HT-29 (cell line): ENCODE measurements around the gene CCL17. TPM values are rescaled to one million over a fixed set of nuclear protein-coding genes. Genes with fewer than 3 reads are reported as not detected.
"Not testable (repeated sequence)": the region's sequence is repeated elsewhere in the genome, so short reads cannot be mapped to it uniquely, and the experiment has no call there.

Experiments used
- DNase-seq: peaks from one replicate; pipeline ENCODE4 v3.0.0-alpha.2; 2015; ENCODE audit warnings: low spot score
- total RNA-seq: library from RNA; depleted of rRNA; stranded (reverse); fragments of >200 nt; shearing (Covaris generic); gene quantifications from 2 replicates; pipeline ENCODE4 v1.2.3, GENCODE V29; 2014; rRNA removed

CCL17 gene
- total RNA-seq: not detected in 2 replicates

GRCh38 chr16:57403965-57404817 lies at the start of gene CCL17:
Gene CCL17, plus strand, starts transcription at chr16:57404767. Its CDS starts 9,166 bp downstream, at chr16:57413933.
- DNase-seq: no peak

DNA sequence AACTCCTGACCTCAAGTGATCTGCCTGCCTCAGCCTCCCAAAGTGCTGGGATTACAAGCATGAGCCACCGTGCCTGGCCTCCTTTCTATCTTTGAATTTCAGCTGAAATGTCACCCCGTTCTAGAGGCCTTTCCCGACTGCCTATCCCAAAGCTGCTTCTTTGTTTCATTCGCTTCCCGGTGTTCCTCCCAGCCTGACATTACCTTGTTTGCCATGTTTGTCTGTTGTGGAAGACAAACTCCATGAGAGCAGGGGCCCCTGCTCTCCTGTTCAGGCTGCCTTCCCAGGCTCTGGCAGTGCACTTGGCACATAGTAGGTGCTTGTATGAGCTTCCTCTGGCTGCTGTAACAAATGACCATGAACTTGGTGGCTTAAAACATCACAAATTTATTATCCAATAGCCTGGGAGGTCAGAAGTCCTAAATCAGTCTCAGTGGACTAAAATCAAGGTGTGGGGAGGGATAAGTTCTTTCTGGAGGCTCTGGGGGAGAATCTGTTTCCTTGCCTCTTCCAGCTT lies 48.6 kb upstream of the CCL17 start:
- DNase-seq: no peak

GRCh38 chr16:57356547-57356946 lies 48.0 kb upstream of the CCL17 start:
- DNase-seq: no peak

- DNase-seq: no peak
Observed at GRCh38 chr16:57357330-57358085, 47.1 kb upstream of the CCL17 start.

DNA sequence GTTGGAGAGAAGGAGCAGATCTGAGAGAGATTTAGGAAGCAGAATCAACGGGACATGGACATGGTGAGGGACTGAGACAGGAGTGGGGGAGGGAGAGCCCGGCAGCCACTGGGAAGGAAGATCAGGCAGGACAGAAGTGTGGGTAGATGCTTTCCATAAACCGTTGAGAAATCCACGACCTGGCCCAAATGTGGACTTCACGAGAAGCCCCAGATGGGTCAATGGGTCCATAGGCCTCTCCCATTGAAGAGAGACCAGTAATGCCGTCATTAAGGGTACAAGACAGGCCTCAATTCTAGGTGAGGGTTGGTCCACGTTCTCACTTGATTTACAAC lies 46.5 kb upstream of the CCL17 start:
- DNase-seq: no peak

DNA sequence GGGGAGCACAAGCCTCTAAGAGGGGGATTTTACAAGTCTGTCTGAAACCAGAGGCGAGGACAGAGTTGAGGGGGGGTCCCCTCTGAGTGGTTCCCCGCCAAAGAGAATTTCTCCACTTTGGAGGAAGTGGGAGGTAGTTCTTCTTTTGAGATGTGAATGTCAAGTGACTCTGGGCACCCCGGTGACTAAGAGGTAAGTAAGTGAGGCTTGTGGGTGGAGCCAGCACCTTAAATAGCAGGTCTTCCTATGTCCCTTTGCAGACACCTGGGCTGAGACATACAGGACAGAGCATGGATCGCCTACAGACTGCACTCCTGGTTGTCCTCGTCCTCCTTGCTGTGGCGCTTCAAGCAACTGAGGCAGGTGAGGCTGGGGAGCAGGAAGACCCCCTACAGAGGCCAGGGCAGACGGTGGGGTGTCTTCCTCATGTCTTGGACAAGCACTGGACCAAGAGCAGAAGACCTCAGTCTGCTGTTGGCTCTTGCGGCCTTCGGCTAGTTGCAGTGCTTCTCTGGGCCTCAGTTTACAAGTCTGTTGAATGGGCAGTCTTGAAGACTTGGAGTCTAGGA lies 46.0 kb upstream of the CCL17 start, which contains the start of gene CCL22:
TSS of gene CCL22 (plus strand) at position 257 of the 569 bp plus-strand sequence. CDS start at position 291, 34 bp downstream.
- no peak for DNase-seq

DNA sequence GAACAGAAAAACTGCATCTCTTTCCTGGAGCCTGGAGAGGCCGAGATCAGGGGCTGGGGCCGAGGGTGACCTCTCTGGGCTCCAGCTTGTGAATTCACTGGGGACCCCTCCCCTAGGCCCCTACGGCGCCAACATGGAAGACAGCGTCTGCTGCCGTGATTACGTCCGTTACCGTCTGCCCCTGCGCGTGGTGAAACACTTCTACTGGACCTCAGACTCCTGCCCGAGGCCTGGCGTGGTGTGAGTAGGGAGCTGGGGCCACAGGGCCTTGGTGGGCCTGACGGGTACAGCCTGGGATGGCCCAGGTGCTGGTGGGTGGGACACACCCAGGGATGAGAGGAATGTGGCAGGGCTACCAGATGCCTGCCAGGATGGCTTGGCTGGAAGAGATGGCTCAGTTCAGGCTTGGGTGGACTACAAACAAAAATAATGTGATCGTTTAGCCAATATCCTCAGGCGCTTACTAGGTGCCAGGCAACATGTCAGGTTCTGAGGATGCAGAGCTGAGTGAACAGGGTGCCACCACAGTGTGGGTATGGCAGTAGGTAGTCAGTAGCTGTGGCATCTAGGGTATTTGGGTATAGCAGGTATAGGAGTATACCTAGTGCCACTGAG lies 44.1 kb upstream of the CCL17 start:
- no peak for DNase-seq

DNA sequence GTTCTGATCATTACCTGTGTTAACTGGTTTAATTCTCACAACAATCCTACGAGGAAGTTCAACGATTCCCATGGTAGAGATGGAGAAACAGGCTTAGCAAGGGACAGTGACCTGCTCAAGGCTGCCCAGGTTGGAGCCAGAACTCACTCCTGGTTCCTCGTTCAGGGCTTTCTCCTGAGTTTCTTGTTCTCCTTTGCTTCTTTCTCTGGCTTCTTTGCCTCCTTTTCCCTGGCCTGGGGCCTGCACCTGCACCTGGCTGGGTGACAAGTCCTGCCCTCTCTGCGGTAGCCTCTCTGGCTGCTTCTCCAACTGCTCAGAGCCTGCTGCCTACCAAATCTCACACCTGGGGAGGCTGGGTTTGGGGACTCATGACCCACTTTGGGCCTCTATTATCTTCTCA lies 43.2 kb upstream of the CCL17 start:
- no peak for DNase-seq

GRCh38 chr16:57364143-57364542 lies 40.4 kb upstream of the CCL17 start:
- no peak for DNase-seq

- DNase-seq: no peak
Observed at GRCh38 chr16:57366544-57367040, 38.0 kb upstream of the CCL17 start.

GRCh38 chr16:57367116-57367752 lies 37.3 kb upstream of the CCL17 start:
- DNase-seq: no peak

DNA sequence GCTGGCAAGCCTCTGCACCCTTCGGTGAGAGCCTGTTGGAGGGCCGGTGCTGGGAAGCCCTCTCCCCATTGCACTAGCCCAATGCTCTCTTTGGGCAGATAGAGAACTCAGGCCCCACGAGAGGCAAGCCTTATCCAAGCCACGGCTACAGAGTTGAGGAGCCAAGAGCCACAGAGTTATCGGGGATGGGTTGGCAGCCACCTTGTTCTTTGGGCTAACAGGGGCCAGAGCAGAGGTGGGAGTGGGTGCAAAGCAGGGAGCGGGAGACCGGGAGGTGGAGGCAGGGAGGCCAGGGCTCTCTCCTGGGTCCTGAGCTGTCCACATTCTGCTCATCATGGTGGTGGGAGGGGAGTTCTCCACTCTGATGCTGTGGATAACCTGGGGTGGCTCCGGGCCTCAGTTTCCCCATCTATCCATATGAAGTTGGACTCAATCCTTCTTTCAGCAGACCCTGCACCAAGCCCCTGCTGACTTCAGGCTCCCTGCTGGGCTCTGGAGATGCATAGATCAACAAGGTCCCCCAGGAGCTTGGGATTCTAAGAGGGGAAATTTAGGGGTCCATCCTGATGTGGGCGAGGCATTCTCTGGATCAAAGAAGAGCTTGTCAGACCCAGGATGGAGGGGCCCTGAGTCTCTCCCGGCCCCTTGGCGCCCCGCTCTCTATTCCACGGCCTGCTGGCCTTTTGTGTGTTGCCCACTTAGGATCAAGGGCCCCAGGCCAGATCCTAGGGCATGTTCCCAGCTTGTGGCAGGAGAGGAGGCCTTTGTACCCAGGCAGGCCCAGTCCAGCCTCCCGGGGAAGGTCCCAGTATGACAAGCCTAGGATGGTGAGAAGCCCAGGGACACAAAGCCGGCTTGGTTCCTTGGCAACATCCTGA lies 32.8 kb upstream of the CCL17 start:
- peak; percentile 38 for DNase-seq

DNA sequence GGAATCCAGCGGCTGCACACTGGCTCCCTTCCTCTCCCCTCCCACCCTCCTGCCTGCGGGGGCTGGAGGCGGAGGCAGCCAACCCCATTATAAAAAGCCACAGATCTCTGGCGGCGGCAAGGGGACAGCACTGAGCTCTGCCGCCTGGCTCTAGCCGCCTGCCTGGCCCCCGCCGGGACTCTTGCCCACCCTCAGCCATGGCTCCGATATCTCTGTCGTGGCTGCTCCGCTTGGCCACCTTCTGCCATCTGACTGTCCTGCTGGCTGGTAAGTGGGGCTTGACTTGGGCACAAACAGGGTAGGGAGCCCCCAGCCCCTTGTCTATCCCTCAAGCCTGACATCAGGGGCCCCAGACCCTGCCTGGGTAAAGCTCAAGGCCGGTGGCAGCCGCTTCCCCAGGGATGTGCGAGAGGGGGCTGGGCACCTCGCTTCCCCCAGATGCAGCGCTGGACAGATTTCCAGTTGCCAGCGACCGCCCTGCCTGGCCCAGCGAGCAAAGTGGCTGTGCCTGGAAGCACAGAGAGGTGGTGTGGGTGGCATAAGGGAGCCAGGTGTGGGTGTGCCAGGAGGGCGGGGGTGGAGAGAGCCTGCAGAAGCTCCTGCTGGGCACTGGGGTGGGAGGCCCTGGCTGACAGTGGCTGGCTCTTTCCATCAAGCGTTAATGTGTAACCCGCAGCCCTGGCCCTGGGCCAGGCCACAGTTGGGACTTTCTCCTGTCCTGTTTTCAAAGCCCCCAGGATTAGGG lies 32.0 kb upstream of the CCL17 start, which contains the start of gene CX3CL1:
TSS of gene CX3CL1 (plus strand) at position 119 of the 745 bp plus-strand sequence. CDS start at position 198, 79 bp downstream.
- peak; percentile 46 for DNase-seq

DNA sequence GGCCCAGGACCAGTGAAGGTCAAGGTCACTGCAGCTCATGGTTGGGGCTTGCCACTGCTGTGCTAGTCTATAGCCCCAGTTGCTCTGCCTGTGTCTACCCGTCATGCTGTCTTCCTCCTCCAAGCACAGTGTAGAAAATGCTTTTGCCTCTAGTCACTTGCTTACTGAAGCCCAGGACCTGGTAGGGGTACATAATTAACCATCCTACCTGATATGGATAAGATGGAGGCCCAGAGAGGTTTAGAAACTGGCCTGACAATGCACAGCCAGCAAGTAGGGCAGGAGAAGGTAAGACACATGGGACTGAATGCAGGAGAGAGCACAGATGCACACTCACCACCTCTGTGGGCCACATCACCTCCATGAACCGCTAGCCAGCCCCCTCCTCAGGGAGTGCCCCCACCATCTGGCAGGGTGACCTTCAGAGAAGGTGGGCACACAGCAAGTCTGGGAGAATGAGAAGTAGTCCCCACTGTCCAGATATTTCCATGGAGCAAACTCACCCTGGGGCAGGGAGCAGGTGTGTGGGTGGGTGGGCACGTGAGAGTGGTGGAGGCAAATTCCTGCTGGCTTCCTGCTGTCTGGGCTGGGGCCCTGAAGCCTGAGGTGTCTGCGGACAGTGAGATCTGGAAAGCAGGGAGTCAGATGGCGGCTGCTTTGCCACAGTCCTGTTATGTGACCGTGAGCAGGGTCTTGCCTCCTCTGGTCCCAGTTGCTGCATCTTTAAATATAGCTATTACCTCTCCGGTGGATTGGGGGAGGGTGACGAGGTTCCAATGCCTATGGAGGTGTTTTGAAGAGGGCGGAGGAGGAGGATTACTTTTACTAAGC lies 31.2 kb upstream of the CCL17 start:
- no peak for DNase-seq

- DNase-seq: no peak
Observed at GRCh38 chr16:57374067-57374534, 30.5 kb upstream of the CCL17 start.

- DNase-seq: not testable (repeated sequence)
Observed at GRCh38 chr16:57374925-57375465, 29.6 kb upstream of the CCL17 start.

DNA sequence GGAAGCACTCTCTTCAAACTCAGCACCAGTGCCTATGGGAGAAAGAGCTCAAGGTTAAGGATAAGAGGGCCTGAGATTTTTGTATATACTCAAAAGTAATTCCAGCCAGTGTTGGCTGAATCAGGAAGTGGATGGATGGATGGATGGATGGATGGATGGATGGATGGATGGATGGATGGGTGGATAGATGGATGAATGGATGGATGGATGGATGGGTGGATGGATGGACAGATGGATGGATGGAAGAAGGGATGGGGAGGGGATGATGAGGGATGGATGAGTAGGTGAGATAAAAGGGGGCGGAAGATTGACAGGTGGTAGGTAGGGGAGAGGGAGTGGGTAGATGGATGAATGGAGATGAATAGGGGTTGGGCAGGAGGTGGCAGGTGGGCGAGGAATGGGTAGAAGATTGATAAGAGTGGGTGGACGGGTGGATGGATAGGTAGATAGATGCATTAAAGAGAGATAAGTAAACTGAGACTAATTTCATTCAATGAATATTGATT lies 28.2 kb upstream of the CCL17 start:
- no peak for DNase-seq
